HUES64 (cell line): ENCODE measurements around the gene OR52B6.
A peak's percentile ranks its signal among the peaks of the same experiment; 100 is the strongest.
"Not testable (repeated sequence)": the region's sequence is repeated elsewhere in the genome, so short reads cannot be mapped to it uniquely, and the experiment has no call there.

ENCODE experiments used
- H3K27ac ChIP-seq: 2 replicates; pipeline ENCODE4 v1.7.0; 2013; ENCODE audit warnings: low read depth, low read length, inconsistent platforms
- H3K27me3 ChIP-seq: 2 replicates; pipeline ENCODE4 v1.6.1; 2013; ENCODE audit warnings: mild to moderate bottlenecking, low read length; ENCODE audit not compliant: insufficient read depth
- H3K36me3 ChIP-seq: 2 replicates; pipeline ENCODE4 v1.6.1; 2013; ENCODE audit warnings: mild to moderate bottlenecking, low read length; ENCODE audit not compliant: insufficient read depth
- H3K4me1 ChIP-seq: 2 replicates; pipeline ENCODE4 v1.6.1; 2013; ENCODE audit warnings: mild to moderate bottlenecking, low read length, moderate library complexity; ENCODE audit not compliant: insufficient read depth
- H3K4me3 ChIP-seq: 2 replicates; pipeline ENCODE4 v1.5.1; 2013; ENCODE audit warnings: mild to moderate bottlenecking, low read length, moderate library complexity
- H3K9ac ChIP-seq: 2 replicates; pipeline ENCODE4 v1.6.1; 2013; ENCODE audit warnings: mild to moderate bottlenecking, low read depth, low read length
- H3K9me3 ChIP-seq: 2 replicates; pipeline ENCODE4 v1.6.1; 2013; ENCODE audit warnings: low read depth, low read length; ENCODE audit not compliant: insufficient read depth
- WGBS: fragments of 150-250, 120-280 bp; methylation state at CpG from one replicate; pipeline ENCODE4 v1.1.7; 2013; ENCODE audit warnings: missing lambda C conversion rate; 5-methylcytosine and 5-hydroxymethylcytosine counted together

Gene OR52B6

DNA sequence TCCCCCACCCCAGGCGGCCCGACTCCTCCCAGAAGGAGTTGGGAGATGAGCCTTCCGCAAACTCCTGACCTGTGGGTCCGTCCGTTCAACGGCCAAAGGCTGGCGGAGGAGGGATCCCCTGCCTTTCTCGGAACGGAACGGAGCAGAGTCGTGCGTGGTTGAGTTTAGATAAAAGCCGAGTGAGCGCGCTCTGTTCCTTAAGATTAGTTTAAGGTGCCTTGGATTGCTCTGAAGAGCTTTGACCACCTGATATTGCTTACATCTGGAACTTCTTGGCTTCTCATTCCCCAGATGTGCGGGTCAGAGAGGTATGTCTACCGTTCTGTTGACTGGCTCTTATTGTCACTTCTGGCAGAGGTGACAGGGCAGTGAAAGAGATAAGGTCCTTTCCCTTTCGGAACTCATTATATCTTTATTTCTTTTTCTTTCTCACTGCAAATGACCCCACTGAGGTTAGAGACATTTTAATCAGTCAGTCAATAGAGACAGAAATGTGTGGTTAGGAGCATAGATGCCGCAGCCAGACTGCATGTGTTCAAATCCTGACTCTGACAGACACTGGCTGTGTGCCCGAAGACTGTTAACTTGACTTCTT lies 16.0 kb downstream of the OR52B6 start, which contains the start of gene TRIM6:
Gene TRIM6 (plus strand): TSS at position 31 of the 595 bp plus-strand sequence. CDS start 261 bp downstream, at position 292.
- H3K4me3 ChIP-seq = peak within 1 kb of the TSS; percentile 67
- no peaks in the 10 kb centered on the region for H3K27me3 ChIP-seq
- H3K9me3 ChIP-seq = no peaks in the 10 kb centered on the region
- no peaks in the 10 kb centered on the region for H3K36me3 ChIP-seq
- peaks cover 30% of the 10 kb centered on the region for H3K4me1 ChIP-seq
- peak within 1 kb of the TSS; percentile 82; the same call in 1 of the 2 replicates for H3K27ac ChIP-seq
- 4% methylated on average over 19 of the region's 20 CpGs for WGBS
- H3K9ac ChIP-seq = peak within 1 kb of the TSS; percentile 59

DNA sequence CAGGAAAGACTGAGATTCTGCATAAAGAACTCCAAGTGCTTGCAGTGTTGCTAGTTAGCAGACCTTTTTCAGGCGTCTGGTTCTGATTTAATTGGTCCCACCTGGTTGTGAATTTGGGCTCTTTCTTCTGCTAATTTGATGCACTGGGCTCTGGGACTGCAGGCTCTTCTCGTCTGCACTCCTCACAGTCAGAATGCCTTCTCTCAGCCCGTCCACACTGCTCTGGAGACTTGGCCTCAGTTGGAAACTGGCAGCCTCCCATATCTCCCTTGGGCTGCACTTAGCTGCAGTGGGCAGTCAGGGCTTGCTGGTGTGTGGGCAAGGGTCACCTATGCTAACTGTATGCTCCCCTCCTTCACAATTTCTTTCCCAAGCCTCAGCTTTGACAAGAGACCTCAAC lies 17.3 kb downstream of the OR52B6 start:
- Histone ChIP-seq H3K36me3 (no peaks in the 10 kb centered on the region), H3K9ac (no peak overlapping the region), H3K4me1 (peaks cover 30% of the 10 kb centered on the region), H3K9me3 (no peaks in the 10 kb centered on the region), H3K27me3 (no peaks in the 10 kb centered on the region), H3K4me3 (peak overlapping the region; percentile 67), H3K27ac (peak overlapping the region; percentile 39; the same call in 1 of the 2 replicates)
- WGBS = 5% methylated on average over 3 of the region's 3 CpGs

DNA sequence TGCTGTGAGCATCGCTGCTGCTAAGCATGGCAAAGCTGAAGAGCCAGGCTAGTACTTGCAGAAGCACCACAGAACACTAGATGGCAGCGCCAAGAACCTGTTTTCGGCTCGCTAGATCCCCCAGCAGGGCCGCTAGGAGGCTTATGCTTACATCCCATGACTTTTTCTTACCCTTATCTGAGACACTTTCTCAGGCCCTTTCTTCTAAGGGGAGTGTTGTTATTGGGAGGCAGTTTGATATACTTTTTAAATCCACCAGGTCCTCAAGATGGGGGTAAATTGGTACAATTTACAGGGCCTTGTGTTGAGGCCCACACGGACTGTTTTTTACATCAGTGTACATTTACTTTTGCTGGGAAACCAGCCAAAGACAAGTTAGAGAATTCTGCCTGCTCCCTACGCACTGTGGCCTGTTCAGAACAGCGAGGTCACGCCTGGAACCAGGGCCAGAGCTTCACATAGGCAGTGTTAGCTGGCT lies 19.7 kb downstream of the OR52B6 start:
- 44% methylated on average over 9 of the region's 9 CpGs for WGBS
- Histone ChIP-seq H3K27me3 (no peaks in the 10 kb centered on the region), H3K36me3 (peaks cover 20% of the 10 kb centered on the region), H3K27ac (no peak overlapping the region), H3K9me3 (no peaks in the 10 kb centered on the region), H3K9ac (no peak overlapping the region), H3K4me3 (no peak overlapping the region), H3K4me1 (peaks cover 30% of the 10 kb centered on the region)

DNA sequence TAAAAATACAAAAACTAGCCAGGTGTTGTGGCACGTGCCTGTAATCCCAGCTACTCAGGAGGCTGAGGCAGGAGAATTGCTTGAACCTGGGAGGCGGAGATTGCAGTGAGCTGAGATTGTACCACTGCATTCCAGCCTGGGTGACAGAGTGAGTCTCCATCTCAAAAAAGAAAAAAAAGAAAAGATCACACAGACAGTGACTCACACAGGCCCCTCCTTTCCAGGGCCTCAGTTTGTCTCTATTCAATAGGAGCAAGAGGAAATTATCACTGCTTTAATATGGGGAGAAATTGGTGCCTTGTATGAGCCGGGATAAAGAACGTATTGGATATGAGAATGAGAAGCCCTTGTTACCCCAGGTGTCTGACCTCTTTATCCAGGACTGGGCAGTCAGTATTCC lies 22.1 kb downstream of the OR52B6 start:
- not testable (repeated sequence) for H3K27me3 ChIP-seq, H3K27ac ChIP-seq, H3K9me3 ChIP-seq, H3K9ac ChIP-seq, H3K4me3 ChIP-seq
- Histone ChIP-seq H3K36me3 (peaks cover 40% of the 10 kb centered on the region), H3K4me1 (peaks cover 23% of the 10 kb centered on the region)
- 90% methylated on average over 4 of the region's 4 CpGs for WGBS

DNA sequence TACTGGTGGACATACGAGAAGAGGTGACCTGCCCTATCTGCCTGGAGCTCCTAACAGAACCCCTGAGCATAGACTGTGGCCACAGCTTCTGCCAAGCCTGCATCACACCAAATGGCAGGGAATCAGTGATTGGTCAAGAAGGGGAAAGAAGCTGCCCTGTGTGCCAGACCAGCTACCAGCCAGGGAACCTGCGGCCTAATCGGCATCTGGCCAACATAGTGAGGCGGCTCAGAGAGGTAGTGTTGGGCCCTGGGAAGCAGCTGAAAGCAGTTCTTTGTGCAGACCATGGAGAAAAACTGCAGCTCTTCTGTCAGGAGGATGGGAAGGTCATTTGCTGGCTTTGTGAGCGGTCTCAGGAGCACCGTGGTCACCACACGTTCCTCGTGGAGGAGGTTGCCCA lies 22.6 kb downstream of the OR52B6 start:
- Histone ChIP-seq H3K4me3 (no peak overlapping the region), H3K27ac (no peak overlapping the region), H3K9me3 (no peaks in the 10 kb centered on the region), H3K27me3 (no peaks in the 10 kb centered on the region), H3K9ac (no peak overlapping the region), H3K4me1 (peaks cover 17% of the 10 kb centered on the region), H3K36me3 (peaks cover 46% of the 10 kb centered on the region)
- 96% methylated on average over 8 of the region's 8 CpGs for WGBS

DNA sequence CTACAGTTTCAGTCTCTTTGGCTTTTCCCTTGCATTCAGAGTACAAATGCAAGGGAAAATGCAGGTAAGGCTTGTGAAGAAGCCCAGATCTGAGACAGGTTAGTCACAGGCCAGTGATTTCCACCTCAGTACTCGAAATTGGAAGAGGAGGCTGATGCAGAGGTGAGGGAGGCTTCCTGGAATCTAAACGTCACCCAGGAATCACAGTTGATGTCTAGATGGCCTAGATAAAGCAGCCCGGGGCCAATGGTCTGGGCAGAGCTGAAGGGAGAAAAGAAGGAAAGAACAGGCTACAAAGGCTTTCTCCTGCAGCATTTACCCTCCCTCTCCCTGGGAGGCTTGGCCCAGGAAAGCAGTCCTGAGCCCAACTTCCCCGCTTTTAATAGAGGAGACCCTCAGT lies 24.2 kb downstream of the OR52B6 start:
- H3K9ac ChIP-seq = no peak overlapping the region
- H3K4me1 ChIP-seq = peaks cover 7% of the 10 kb centered on the region; the same call in 1 of the 2 replicates
- no peak overlapping the region for H3K27ac ChIP-seq
- H3K36me3 ChIP-seq = peaks cover 60% of the 10 kb centered on the region
- 92% methylated on average over 4 of the region's 4 CpGs for WGBS
- H3K27me3 ChIP-seq = no peaks in the 10 kb centered on the region
- no peaks in the 10 kb centered on the region for H3K9me3 ChIP-seq
- H3K4me3 ChIP-seq = no peak overlapping the region

DNA sequence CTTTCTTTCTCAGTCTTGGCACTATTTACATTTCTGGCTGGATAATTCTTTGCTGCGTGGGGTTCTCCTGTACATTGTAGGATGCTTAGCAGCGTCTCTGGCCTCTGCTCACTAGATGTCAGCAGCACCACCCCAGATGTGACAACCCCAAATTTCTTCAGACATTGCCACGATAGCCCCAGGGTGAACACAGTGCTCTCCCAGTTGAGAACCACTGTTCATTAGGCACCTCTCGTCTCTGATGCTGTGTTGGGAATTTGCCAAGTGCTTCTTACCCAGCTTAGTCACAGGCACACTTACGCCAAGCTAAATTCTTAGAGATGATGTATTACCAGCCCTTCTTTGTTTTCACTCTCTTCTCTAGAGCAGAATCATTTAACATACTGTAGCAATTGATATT lies 25.2 kb downstream of the OR52B6 start:
- Histone ChIP-seq H3K9me3 (no peaks in the 10 kb centered on the region), H3K4me3 (no peak overlapping the region), H3K36me3 (peaks cover 69% of the 10 kb centered on the region), H3K27me3 (no peaks in the 10 kb centered on the region), H3K4me1 (0 out of 2 replicates have a peak, but pooled peaks cover under 1% of the 10 kb centered on the region), H3K9ac (no peak overlapping the region), H3K27ac (no peak overlapping the region)
- WGBS = 99% methylated on average over 5 of the region's 5 CpGs

DNA sequence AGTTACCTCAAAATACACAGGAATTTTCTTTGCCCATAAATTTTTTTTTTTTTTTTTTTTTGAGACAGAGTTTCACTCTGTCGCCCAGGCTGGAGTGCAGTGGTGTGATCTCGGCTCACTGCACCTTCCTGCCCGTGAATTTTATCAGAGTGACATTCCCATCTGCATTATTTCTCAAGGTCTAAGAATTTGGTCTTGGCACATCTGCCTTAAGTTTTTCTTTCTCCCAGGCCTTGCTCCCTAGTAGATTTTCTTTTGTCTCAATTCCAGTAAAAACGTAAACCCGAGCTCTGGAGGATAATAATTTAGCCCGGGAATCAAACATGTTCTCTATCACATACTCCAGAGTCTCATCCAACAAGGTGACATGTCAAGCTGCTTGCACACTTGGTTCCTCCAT lies 28.1 kb downstream of the OR52B6 start:
- Histone ChIP-seq H3K27me3 (no peaks in the 10 kb centered on the region), H3K4me1 (no peaks in the 10 kb centered on the region), H3K9ac (no peak overlapping the region), H3K9me3 (no peaks in the 10 kb centered on the region), H3K27ac (no peak overlapping the region), H3K36me3 (peaks cover 86% of the 10 kb centered on the region), H3K4me3 (no peak overlapping the region)
- WGBS = 97% methylated on average over 6 of the region's 6 CpGs

DNA sequence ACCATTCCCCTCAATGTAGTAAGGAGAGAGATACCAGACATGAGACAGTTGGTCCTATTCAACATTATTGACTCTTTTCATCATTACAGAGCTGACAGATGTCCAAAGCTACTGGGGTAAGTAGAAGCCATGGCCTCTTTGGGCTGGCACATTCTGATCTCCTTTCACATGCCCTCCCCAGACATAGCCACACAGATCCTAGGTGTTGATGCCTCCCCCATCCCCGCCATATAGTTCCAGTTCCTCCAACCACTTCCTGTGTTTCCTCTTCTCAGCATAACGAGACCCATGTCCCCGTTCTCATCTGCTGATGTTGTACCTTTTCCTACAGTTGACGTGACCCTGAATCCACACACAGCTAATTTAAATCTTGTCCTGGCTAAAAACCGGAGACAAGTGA lies 29.8 kb downstream of the OR52B6 start:
- Histone ChIP-seq H3K4me1 (no peaks in the 10 kb centered on the region), H3K27me3 (no peaks in the 10 kb centered on the region), H3K36me3 (peaks cover 72% of the 10 kb centered on the region), H3K4me3 (no peak overlapping the region), H3K9ac (no peak overlapping the region), H3K9me3 (no peaks in the 10 kb centered on the region), H3K27ac (no peak overlapping the region)
- WGBS = 94% methylated on average over 5 of the region's 5 CpGs

DNA sequence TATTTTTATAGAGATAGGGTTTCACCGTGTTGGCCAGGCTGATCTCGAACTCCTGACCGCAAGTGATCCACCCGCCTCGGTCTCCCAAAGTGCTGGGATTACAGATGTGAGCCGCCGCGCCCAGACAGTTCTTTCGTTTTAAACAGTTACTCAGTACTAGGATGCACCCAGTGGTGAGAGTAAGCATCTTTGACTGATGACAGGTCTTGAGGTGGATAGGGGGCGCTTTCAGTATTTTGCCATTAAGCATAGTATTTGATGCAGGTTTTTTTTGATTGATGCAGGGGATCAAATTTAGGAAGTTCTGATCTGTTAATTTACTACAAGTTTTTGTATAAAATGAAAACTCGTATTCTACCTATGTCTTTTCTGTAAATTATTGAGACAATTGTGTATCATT lies 30.9 kb downstream of the OR52B6 start:
- H3K27me3 ChIP-seq = no peaks in the 10 kb centered on the region
- H3K4me3 ChIP-seq = no peak overlapping the region
- H3K9ac ChIP-seq = no peak overlapping the region
- H3K9me3 ChIP-seq = no peaks in the 10 kb centered on the region
- H3K4me1 ChIP-seq = no peaks in the 10 kb centered on the region
- no peak overlapping the region for H3K27ac ChIP-seq
- H3K36me3 ChIP-seq = peaks cover 61% of the 10 kb centered on the region
- WGBS = 89% methylated on average over 10 of the region's 11 CpGs

DNA sequence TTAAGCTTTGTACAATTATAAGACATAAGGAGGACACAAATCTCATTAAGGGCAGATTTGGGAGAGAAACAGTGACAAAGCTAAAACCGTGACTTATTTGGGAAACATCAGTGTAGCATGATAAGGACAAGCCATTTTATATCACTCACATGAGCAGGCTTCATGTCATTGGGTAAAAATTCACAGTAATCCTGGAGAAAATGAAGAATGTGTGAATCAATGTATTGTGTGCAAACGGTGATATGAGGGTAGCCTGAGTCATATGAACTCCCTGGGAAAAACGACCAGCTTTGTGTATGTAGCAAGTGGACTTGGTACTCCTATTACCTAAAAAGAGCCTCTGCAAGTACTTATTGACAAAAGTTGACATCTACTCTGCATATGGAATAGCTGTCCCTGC lies 38.1 kb downstream of the OR52B6 start:
- Histone ChIP-seq H3K27me3 (no peaks in the 10 kb centered on the region), H3K4me1 (peaks cover 11% of the 10 kb centered on the region), H3K27ac (no peak overlapping the region), H3K9me3 (no peaks in the 10 kb centered on the region), H3K9ac (no peak overlapping the region), H3K4me3 (no peak overlapping the region), H3K36me3 (no peaks in the 10 kb centered on the region)
- 91% methylated on average over 3 of the region's 3 CpGs for WGBS
